KOPT-K1 (cell line): ENCODE data around the gene HTATSF1.

ENCODE experiments used
- H3K27ac ChIP-seq: fragments of 200-600 bp; sonication (generic); 2 replicates; pipeline ENCODE4 v1.5.1; 2016; ENCODE audit warnings: antibody characterized with exemption, mild to moderate bottlenecking, low read depth, low read length; ENCODE audit not compliant: poor library complexity, severe bottlenecking
- H3K36me3 ChIP-seq: fragments of 200-600 bp; sonication (generic); 2 replicates; pipeline ENCODE4 v1.5.1; 2017; ENCODE audit warnings: antibody characterized with exemption, mild to moderate bottlenecking, low read length, moderate library complexity; ENCODE audit not compliant: insufficient read depth
- H3K9me3 ChIP-seq: fragments of 200-600 bp; sonication (generic); 2 replicates; pipeline ENCODE4 v1.5.1; 2017; ENCODE audit warnings: antibody characterized with exemption, low read length, mild to moderate bottlenecking; ENCODE audit not compliant: insufficient read depth, poor library complexity, severe bottlenecking

HTATSF1 gene

DNA sequence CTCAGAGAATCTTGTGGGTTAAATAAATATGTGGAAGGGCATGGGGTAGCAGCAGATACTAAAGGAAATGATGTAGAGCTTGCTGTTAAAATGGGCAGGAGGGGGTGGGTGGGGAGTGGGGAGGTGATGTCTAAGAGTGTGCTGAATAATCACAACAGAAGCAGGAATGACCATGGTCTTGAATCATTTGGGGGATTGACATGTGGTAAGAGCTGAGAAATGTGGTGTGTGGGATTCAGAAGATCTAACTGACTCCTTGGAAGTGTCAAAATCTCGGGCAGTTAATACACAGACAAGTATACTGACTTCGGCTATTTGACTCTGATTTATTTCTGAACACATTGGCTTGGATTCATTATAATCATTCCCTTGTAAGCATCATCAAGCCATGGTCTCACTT lies 41.4 kb downstream of the HTATSF1 start:
- H3K36me3 ChIP-seq = no peaks in the 10 kb centered on the region
- no peaks in the 10 kb centered on the region for H3K9me3 ChIP-seq
- H3K27ac ChIP-seq = no peak overlapping the region

DNA sequence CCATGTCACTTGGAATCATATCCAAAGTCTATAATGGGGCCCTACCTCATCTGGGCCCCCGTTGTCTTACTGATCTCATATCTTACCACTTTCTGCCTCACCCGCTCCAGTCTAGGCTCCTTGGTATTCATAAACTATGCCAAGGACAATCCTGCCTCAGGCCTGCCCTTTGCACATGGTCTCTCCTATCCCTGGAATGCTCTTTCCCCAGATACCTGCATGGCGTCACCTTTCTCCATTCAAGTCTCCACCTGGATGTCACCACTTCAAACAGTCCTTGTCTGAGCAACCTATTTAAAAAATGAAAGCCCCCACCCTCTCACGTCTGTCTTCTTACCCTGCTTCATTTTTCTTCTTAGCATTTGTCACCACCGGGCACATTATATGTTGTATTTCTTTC lies 42.8 kb downstream of the HTATSF1 start:
- no peaks in the 10 kb centered on the region for H3K36me3 ChIP-seq

DNA sequence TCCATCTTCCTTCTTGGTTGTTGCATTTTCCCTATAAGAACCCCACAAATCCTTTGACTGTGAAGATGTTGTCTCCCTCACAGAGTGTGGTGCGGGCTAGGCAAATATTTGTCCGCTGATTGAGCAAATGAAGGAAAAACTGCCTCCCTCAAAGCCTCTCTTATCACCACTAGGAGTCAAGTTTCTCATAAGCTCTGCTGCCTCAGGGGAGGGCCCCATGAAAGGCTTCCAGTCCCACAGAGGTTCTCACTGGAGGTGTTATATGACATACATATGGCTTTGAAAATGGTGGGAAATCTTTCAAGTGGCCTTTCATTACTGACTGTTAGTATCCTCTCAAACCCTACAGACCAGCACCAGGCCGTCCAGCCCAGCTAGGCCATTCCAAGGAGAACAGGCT lies 43.9 kb downstream of the HTATSF1 start:
- H3K9me3 ChIP-seq = no peaks in the 10 kb centered on the region
- no peak overlapping the region for H3K27ac ChIP-seq
- H3K36me3 ChIP-seq = no peaks in the 10 kb centered on the region

More for the DNA sequence above, 42.8 kb downstream of the HTATSF1 start:
- Histone ChIP-seq H3K27ac (no peak overlapping the region), H3K9me3 (no peaks in the 10 kb centered on the region)

DNA sequence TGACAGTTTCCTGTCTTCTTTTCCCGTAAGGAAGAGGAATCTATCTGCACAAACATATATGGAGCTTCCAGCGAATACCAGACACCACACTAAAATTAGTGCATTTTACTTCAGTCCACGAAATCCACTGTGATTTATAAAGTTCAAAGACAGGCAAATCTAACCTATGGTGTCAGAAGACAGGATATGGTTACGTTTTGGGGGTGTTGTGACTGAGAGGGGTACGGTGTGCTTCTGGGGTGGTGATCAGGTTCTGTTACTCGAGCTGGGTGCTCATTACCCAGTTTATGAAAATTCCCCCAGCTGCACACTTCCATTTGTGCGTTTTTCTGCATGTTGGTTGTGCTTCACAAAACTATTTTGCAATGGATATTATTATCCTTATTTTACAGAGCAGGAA lies 44.9 kb downstream of the HTATSF1 start:
- Histone ChIP-seq H3K9me3 (no peaks in the 10 kb centered on the region), H3K27ac (no peak overlapping the region), H3K36me3 (no peaks in the 10 kb centered on the region)

DNA sequence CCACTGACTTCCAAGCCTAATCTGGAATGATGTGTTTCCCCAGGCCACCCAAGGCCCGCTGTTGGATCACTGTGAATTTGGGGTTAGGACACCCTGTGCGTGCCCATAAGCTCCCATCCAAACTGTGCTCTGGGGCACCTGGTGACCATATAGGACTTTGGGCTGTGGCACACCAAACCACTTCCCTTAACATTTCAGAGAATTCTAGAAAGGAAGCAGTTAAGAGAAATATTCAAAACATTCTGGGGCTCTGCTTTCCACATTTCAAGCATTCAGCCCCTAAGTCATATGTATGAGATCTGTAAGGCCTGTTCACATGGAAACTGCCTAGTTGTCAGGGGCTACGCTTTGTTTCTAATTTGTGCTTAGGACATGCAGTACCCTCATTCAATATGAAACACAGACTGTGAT lies 49.0 kb downstream of the HTATSF1 start:
- Histone ChIP-seq H3K27ac (peak overlapping the region; percentile 43), H3K9me3 (no peaks in the 10 kb centered on the region), H3K36me3 (no peaks in the 10 kb centered on the region)

DNA sequence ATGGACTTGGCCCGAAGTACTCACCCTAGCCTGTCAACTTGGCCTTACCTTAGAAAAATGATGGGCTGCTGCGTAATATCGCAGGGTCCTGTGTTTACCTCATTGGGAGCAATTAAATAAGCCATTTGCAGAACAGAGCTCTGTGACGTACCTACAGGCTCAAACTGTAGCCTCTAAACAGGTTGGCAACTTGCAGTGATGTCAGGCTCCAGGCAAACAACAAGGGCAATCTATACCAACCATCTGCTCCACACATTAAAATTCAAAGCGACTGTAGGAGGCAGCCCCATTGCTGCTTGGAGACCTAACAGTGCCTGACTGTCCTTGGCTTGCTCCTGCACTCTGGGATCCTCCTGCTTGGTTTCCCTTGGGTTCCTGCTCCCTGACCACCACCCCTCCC lies 51.8 kb downstream of the HTATSF1 start:
- no peaks in the 10 kb centered on the region for H3K9me3 ChIP-seq
- H3K36me3 ChIP-seq = no peaks in the 10 kb centered on the region
- H3K27ac ChIP-seq = no peak overlapping the region

DNA sequence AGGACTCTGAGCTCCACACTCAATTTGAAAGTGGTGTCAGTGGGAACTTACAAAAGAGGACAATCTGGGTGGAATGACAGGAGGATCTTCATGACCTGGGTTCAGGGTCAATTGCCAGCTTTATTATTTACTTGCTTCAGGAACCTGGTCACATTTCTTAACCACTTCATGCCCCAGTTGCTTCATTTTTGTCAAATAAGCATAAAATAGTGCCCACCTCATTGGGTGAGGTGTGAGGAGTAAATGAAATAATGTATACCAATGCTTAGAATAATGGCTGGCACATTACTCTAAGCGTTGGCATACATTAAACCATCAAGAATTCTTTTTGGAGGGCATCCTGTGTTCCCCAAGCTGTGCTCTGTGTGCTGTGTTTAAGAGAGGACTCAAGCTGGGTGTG lies 54.0 kb downstream of the HTATSF1 start:
- Histone ChIP-seq H3K9me3 (no peaks in the 10 kb centered on the region), H3K27ac (no peak overlapping the region), H3K36me3 (no peaks in the 10 kb centered on the region)

DNA sequence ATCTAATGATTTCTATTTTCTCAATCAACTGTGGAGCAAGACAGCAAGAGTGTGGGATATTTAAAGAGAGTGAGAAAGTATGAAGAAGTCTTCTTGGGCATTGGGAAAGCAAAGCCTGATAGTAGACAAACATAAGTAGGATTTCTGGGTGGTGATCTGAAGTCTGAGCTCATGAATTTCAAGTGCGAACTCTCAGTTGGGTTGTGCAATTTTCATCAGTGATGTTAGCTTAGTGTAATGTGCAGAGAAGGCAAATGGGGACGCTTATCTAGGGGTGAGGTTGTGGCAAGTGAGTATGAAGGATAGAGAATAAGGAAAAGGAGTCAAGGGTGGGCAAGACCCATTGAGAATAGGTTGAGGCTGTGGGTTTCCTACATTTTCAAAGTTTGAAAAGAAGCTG lies 58.3 kb downstream of the HTATSF1 start:
- Histone ChIP-seq H3K27ac (no peak overlapping the region), H3K9me3 (no peaks in the 10 kb centered on the region), H3K36me3 (no peaks in the 10 kb centered on the region)
